Endothelial cell of umbilical vein (primary cell): ENCODE results near the gene GCH1. TPM values are rescaled to one million over a fixed set of nuclear protein-coding genes. Genes with fewer than 3 reads are reported as not detected.
A peak's percentile ranks its signal among the peaks of the same experiment; 100 is the strongest.

Source experiments
- BruUV-seq: library from RNA; stranded (reverse); fragments of 400-500 nt; replicated peaks from 2 replicates; lab custom pipeline; 2021; lab: Mats Ljungman, UMichigan
- CTCF ChIA-PET: fragments of 300-600, 350-600 bp; sonication (Branson Sonifier 250); formaldehyde crosslinking; loops from one replicate; lab custom pipeline; 2021; ENCODE audit warnings: antibody characterized with exemption, inconsistent platforms; lab: Charles Lee
- POLR2A ChIA-PET: fragments of 300-600, 350-600 bp; sonication (Branson Sonifier 250); formaldehyde crosslinking; loops from one replicate; lab custom pipeline; 2021; ENCODE audit warnings: antibody characterized with exemption, inconsistent platforms; lab: Charles Lee
- DNase-seq: peaks from one replicate; pipeline ENCODE4 v3.0.0-alpha.2; 2011; ENCODE audit warnings: low read depth, low spot score
- FAIRE-seq: peaks from 2 replicates; lab custom pipeline; 2011; peaks lifted over from hg19 to GRCh38; lab: Jason Lieb, UNC
- H2AFZ ChIP-seq: 2 replicates; pipeline ENCODE4 v1.6.0; 2012; ENCODE audit warnings: low read depth, low read length, control low read depth, inconsistent platforms
- H3K27ac ChIP-seq: 2 replicates; pipeline ENCODE4 v1.5.1; 2011; ENCODE audit warnings: low read depth, mild to moderate bottlenecking, control low read depth, low read length, moderate library complexity; ENCODE audit not compliant: insufficient read depth
- H3K27me3 ChIP-seq, 2 experiments: 2 replicates each; pipeline versions ENCODE4 v1.6.0 to v1.6.1; 2011; ENCODE audit warnings: low read length in 2 of 2, mixed read lengths in 1 of 2; ENCODE audit not compliant: control insufficient read depth in 2 of 2, insufficient read depth in 2 of 2
- H3K36me3 ChIP-seq, 2 experiments: 2 replicates in 1 of 2; 3 replicates in 1 of 2; pipeline ENCODE4 v1.5.1; 2011; ENCODE audit warnings: low read length in 2 of 2, mild to moderate bottlenecking in 1 of 2, moderate library complexity in 1 of 2; ENCODE audit not compliant: control insufficient read depth in 2 of 2, insufficient read depth in 2 of 2; ENCODE audit errors: extremely low read depth in 1 of 2
- H3K4me1 ChIP-seq: 3 replicates; pipeline ENCODE4 v1.5.1; 2011; ENCODE audit warnings: mild to moderate bottlenecking, low read length; ENCODE audit not compliant: control insufficient read depth, insufficient read depth; ENCODE audit errors: extremely low read depth
- H3K4me2 ChIP-seq: 2 replicates; pipeline ENCODE4 v1.6.1; 2011; ENCODE audit warnings: low read length, control low read depth, mixed read lengths; ENCODE audit not compliant: insufficient read depth
- H3K4me3 ChIP-seq, 3 experiments: fragments of 200-600 bp in 1 of 3; sonication (generic), shearing (Covaris generic) in 1 of 3; replicated peaks in 1 of 3; 2 replicates each; pipeline ENCODE4 v1.5.1; 2011 to 2016; ENCODE audit warnings: control low read depth in 3 of 3, low read length in 3 of 3, mild to moderate bottlenecking in 2 of 3, inconsistent platforms in 1 of 3, low read depth in 1 of 3, moderate library complexity in 1 of 3; ENCODE audit not compliant: insufficient read depth in 1 of 3
- H3K79me2 ChIP-seq: 2 replicates; pipeline ENCODE4 v1.6.0; 2012; ENCODE audit warnings: low read length, inconsistent platforms; ENCODE audit not compliant: control insufficient read depth, insufficient read depth
- H3K9ac ChIP-seq: replicated peaks from 2 replicates; pipeline ENCODE3; 2011; ENCODE audit warnings: low read length, control low read depth; ENCODE audit not compliant: insufficient read depth; ENCODE audit errors: extremely low read depth
- H3K9me1 ChIP-seq: replicated peaks from 3 replicates; pipeline ENCODE4 v1.6.0; 2011; ENCODE audit warnings: mild to moderate bottlenecking, low read length; ENCODE audit not compliant: control insufficient read depth, insufficient read depth; ENCODE audit errors: extremely low read depth
- H3K9me3 ChIP-seq: replicated peaks from 2 replicates; pipeline ENCODE4 v1.5.1; 2012; ENCODE audit warnings: low read length, inconsistent platforms; ENCODE audit not compliant: control insufficient read depth, insufficient read depth
- H4K20me1 ChIP-seq: replicated peaks from 2 replicates; pipeline ENCODE3; 2011; ENCODE audit warnings: mild to moderate bottlenecking, low read length; ENCODE audit not compliant: control insufficient read depth, insufficient read depth; ENCODE audit errors: extremely low read depth
- EZH2 ChIP-seq: IDR thresholded peaks from 2 replicates; pipeline ENCODE4 v1.6.1; 2012; ENCODE audit warnings: borderline replicate concordance, low read depth, mild to moderate bottlenecking, moderate library complexity, low read length, inconsistent platforms; ENCODE audit not compliant: severe bottlenecking
- FOS ChIP-seq: IDR thresholded peaks from 2 replicates; pipeline ENCODE4 v1.6.1; 2011; ENCODE audit warnings: mild to moderate bottlenecking, low read length, moderate library complexity, borderline replicate concordance; ENCODE audit not compliant: insufficient read depth
- GATA2 ChIP-seq: IDR thresholded peaks from 2 replicates; pipeline ENCODE4 v1.7.0; 2011; ENCODE audit warnings: low read depth, mild to moderate bottlenecking, moderate library complexity, mixed read lengths, low read length; ENCODE audit not compliant: insufficient read length, insufficient read depth
- JUN ChIP-seq: IDR thresholded peaks from 2 replicates; pipeline ENCODE4 v1.6.1; 2011; ENCODE audit warnings: borderline replicate concordance, low read depth; ENCODE audit not compliant: insufficient read length, insufficient read depth
- MYC ChIP-seq: IDR thresholded peaks from one replicate; pipeline ENCODE4 v1.6.1; 2011; ENCODE audit warnings: mild to moderate bottlenecking, low read depth, low read length
- POLR2A ChIP-seq: IDR thresholded peaks from 2 replicates; pipeline ENCODE4 v1.6.1; 2012; ENCODE audit warnings: low read depth, mild to moderate bottlenecking, control low read depth, low read length
- dilution Hi-C: fragments of 300-500 bp; cut with MboI; formaldehyde crosslinking; loops from one replicate; pipeline ENCODE4 v1.15.0; 2019; ENCODE audit warnings: low sequenced_read_pairs; ENCODE audit not compliant: extremely low pct_ligation_motif_present
- intact Hi-C: fragments of 100-400 bp; cut with micrococcal nuclease; formaldehyde crosslinking; loops from one replicate; pipeline ENCODE4 v1.10.0; 2022
- polyA plus RNA-seq, 4 experiments: library from polyadenylated mRNA; depleted of rRNA in 3 of 4; stranded (reverse) in 3 of 4; unstranded in 1 of 4; fragments of >200 nt; gene quantifications; 2 replicates each; pipeline versions ENCODE4 v1.2.1 to v1.2.3, GENCODE V29; 2011 to 2012; ENCODE audit warnings: missing spikeins in 1 of 4
- total RNA-seq: library from RNA; stranded (reverse); gene quantifications from 2 replicates; pipeline ENCODE4 v1.2.3, GENCODE V29; 2021
- TF ChIP-seq, protein P1 (sequence below), 2 donors: IDR thresholded peaks; 1 replicate in 1 of 2; 2 replicates in 1 of 2; pipeline ENCODE4 v1.5.1; 2011; ENCODE audit warnings: low read length in 2 of 2, mild to moderate bottlenecking in 2 of 2, moderate library complexity in 2 of 2, control low read depth in 1 of 2, inconsistent platforms in 1 of 2, low read depth in 1 of 2; ENCODE audit not compliant: insufficient read depth in 1 of 2; ENCODE audit errors: extremely low read depth in 1 of 2

Gene GCH1
- total and polyA plus RNA-seq, 2 donors (not counting 3 experiments of a cell fraction or from before 2014, with no cell fraction given), result 3.6 to 4.6 TPM

DNA sequence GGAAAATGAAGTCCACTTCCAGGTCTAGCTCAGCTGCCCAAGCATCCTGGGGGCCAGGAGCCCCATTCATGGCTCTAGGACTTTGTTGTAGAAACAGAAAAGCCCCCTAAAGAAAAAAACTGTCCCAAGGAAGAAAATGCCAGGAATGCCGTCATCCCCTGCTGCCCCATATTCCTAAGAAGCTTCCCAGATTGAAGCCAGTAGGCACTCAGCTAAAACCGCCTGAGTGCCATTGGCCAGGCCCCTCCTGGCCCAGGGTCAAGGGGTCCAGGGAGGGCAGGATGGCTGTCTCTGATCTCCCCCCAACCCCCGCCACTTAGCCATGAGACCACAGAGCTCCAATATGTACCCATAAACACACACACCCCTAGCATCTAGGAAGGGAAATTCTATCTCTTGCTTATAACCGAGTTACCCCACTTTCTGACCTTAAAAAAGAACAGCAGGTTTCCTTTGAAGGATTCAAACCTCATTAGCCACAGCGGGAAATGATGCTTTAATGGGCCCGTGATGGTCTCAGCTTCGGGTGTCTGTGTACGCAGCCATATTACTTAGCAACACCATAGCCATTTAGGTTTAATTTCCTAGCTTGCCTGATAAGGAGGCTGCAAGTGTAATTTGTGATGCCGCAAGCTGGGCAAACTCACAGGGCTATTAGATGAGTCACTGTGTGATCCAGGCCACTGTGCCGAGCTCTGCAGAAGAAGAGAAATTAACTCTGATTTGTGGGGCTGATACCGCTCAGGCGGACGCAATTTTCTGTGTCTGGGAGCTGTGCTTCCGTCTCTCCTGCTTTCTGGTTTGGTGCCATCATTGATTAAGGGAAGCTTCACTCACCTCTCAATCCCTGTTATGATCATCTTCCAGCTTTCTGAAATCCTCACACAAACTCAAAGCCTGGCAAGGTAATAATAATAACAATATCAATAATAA, 84.2 kb downstream of the GCH1 start:
- Histone ChIP-seq H3K4me2 (no peak overlapping the region), H3K79me2 (no peaks in the 10 kb centered on the region), H2AFZ (no peak overlapping the region), H3K27ac (no peak overlapping the region), H3K9me1 (no peaks in the 10 kb centered on the region), H3K9me3 (no peaks in the 10 kb centered on the region), H3K9ac (no peak overlapping the region), H3K36me3 (no peaks in the 10 kb centered on the region), H3K4me3 (no peak overlapping the region), H3K27me3 (peaks cover 2 to 9% of the 10 kb centered on the region in 2 experiments), H3K4me1 (no peaks in the 10 kb centered on the region), H4K20me1 (no peaks in the 10 kb centered on the region)
- POLR2A ChIA-PET, result no interaction called here
- TF ChIP-seq, protein P1, sequence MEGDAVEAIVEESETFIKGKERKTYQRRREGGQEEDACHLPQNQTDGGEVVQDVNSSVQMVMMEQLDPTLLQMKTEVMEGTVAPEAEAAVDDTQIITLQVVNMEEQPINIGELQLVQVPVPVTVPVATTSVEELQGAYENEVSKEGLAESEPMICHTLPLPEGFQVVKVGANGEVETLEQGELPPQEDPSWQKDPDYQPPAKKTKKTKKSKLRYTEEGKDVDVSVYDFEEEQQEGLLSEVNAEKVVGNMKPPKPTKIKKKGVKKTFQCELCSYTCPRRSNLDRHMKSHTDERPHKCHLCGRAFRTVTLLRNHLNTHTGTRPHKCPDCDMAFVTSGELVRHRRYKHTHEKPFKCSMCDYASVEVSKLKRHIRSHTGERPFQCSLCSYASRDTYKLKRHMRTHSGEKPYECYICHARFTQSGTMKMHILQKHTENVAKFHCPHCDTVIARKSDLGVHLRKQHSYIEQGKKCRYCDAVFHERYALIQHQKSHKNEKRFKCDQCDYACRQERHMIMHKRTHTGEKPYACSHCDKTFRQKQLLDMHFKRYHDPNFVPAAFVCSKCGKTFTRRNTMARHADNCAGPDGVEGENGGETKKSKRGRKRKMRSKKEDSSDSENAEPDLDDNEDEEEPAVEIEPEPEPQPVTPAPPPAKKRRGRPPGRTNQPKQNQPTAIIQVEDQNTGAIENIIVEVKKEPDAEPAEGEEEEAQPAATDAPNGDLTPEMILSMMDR (IDR thresholded peaks at IDR 0.05; ENCODE audit: extremely low read depth in 1 of 2, insufficient read depth in 1 of 2, low read depth in 1 of 2, low read length in 2 of 2), result no peak
- TF ChIP-seq JUN, result no peak
- no peak for TF ChIP-seq EZH2
- TF ChIP-seq MYC, result no peak
- TF ChIP-seq GATA2, result peak; percentile 30
- TF ChIP-seq FOS, result no peak
- TF ChIP-seq POLR2A, result no peak
- FAIRE-seq (no peak), DNase-seq (peak; percentile 20)
- BruUV-seq, result no TSS peak
- intact Hi-C loops, result no loop called here
- CTCF ChIA-PET, result interaction anchor here (0.6 to 6.4 kb wide), 9 partner anchors 11 to 384 kb away, joined by 3 to 50 read pairs (median 4); no protein-coding TSS in a partner anchor
- dilution Hi-C loops, result no loop called here
